OCI-LY3 (cell line): ENCODE data around the gene STXBP4.

Experiments used
- H2AFZ ChIP-seq: fragments of 200-600, 300-600 bp; shearing (Covaris generic); 2 replicates; pipeline ENCODE4 v1.6.0; 2014; ENCODE audit warnings: antibody characterized with exemption, low read depth, low read length
- H3K27ac ChIP-seq: fragments of 200-600, 300-600 bp; sonication (generic); 2 replicates; pipeline ENCODE4 v1.5.1; 2014; ENCODE audit warnings: mild to moderate bottlenecking, low read length, moderate library complexity, mixed read lengths
- H3K27me3 ChIP-seq: fragments of 200-600, 300-600 bp; sonication (generic); 2 replicates; pipeline ENCODE4 v1.6.1; 2014; ENCODE audit warnings: low read depth, low read length, mixed read lengths
- H3K36me3 ChIP-seq: fragments of 200-600, 300-600 bp; sonication (generic); replicated peaks from 2 replicates; pipeline ENCODE3; 2014; ENCODE audit warnings: low read depth, low read length, mixed read lengths
- H3K4me1 ChIP-seq: fragments of 300-600, 200-600 bp; sonication (generic); 2 replicates; pipeline ENCODE4 v1.6.1; 2014; ENCODE audit warnings: low read length, mixed read lengths
- H3K4me2 ChIP-seq: fragments of 200-600, 300-600 bp; sonication (generic); 2 replicates; pipeline ENCODE4 v1.6.1; 2014; ENCODE audit warnings: low read length, mixed read lengths
- H3K4me3 ChIP-seq: fragments of 300-600, 200-600 bp; sonication (generic); 2 replicates; pipeline ENCODE4 v1.5.1; 2014; ENCODE audit warnings: antibody characterized with exemption, mild to moderate bottlenecking, low read length, moderate library complexity
- H3K79me2 ChIP-seq: fragments of 300-600, 200-600 bp; shearing (Covaris generic); 2 replicates; pipeline ENCODE4 v1.6.1; 2014; ENCODE audit warnings: mild to moderate bottlenecking, low read length, mixed read lengths
- H3K9ac ChIP-seq: fragments of 300-600, 200-600 bp; shearing (Covaris generic); 2 replicates; pipeline ENCODE4 v1.6.0; 2014; ENCODE audit warnings: mild to moderate bottlenecking, low read length, moderate library complexity
- H3K9me3 ChIP-seq: fragments of 200-600, 300-600 bp; shearing (Covaris generic); 2 replicates; pipeline ENCODE4 v1.6.1; 2014; ENCODE audit warnings: low read length, mixed read lengths; ENCODE audit not compliant: insufficient read depth
- H4K20me1 ChIP-seq: fragments of 200-600, 300-600 bp; sonication (generic); 2 replicates; pipeline ENCODE4 v1.6.1; 2016; ENCODE audit warnings: low read length, mixed read lengths; ENCODE audit not compliant: insufficient read depth
- CTCF ChIP-seq: fragments of 200-600, 300-600 bp; sonication (generic); IDR thresholded peaks from 2 replicates; pipeline ENCODE4 v1.5.1; 2014; ENCODE audit warnings: antibody characterized with exemption, low read length, low read depth
- EZH2phosphoT487 ChIP-seq: fragments of 200-600 bp; shearing (Covaris generic); IDR thresholded peaks from 2 replicates; pipeline ENCODE4 v1.6.1; 2018; ENCODE audit warnings: antibody characterized with exemption, mixed run types, low read depth

STXBP4 gene

GRCh38 chr17:55155856-55156560 lies 187.4 kb downstream of the STXBP4 start:
- H2AFZ ChIP-seq: no peak overlapping the region
- no peak overlapping the region for H3K27ac ChIP-seq
- TF ChIP-seq CTCF (no peak), EZH2phosphoT487 (no peak)
- H4K20me1 ChIP-seq: no peaks in the 10 kb centered on the region
- no peak overlapping the region for H3K4me3 ChIP-seq
- no peak overlapping the region for H3K4me2 ChIP-seq
- H3K79me2 ChIP-seq: no peaks in the 10 kb centered on the region
- peaks cover under 1% of the 10 kb centered on the region; the same call in 1 of the 2 replicates for H3K4me1 ChIP-seq
- H3K9ac ChIP-seq: no peak overlapping the region
- no peaks in the 10 kb centered on the region for H3K27me3 ChIP-seq
- no peaks in the 10 kb centered on the region for H3K36me3 ChIP-seq
- no peaks in the 10 kb centered on the region for H3K9me3 ChIP-seq

DNA sequence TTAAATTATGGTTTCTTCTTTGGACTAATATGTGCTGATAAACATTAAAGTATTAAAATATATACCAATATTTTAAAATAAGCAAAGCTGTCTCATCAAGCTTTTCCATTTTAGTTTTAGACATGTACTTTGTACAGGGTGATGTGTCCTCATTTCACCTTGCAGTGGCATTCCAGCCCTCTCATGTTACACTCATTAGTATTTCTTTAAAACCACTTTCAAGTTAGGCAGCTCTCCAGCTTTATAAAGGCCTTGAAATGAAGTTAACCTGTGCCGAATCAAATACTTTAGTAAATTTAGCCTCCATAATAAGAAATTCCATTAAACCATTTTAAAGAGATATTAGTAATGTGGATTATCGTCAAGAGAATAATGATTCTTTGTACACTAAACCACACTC lies 188.6 kb downstream of the STXBP4 start:
- no peak overlapping the region for H3K4me2 ChIP-seq

GRCh38 chr17:55158439-55158838 lies 189.9 kb downstream of the STXBP4 start:
- Histone ChIP-seq H2AFZ (no peak overlapping the region), H3K79me2 (no peaks in the 10 kb centered on the region), H3K4me1 (peaks cover 24% of the 10 kb centered on the region), H3K27ac (no peak overlapping the region), H3K4me3 (no peak overlapping the region), H3K4me2 (no peak overlapping the region), H3K36me3 (no peaks in the 10 kb centered on the region), H3K9me3 (no peaks in the 10 kb centered on the region), H3K27me3 (no peaks in the 10 kb centered on the region), H3K9ac (no peak overlapping the region), H4K20me1 (no peaks in the 10 kb centered on the region)
- TF ChIP-seq CTCF (no peak), EZH2phosphoT487 (no peak)

More for the DNA sequence above, 188.6 kb downstream of the STXBP4 start:
- H3K79me2 ChIP-seq: no peaks in the 10 kb centered on the region
- H2AFZ ChIP-seq: no peak overlapping the region
- H3K9ac ChIP-seq: no peak overlapping the region
- no peak overlapping the region for H3K27ac ChIP-seq
- no peaks in the 10 kb centered on the region for H3K27me3 ChIP-seq
- no peaks in the 10 kb centered on the region for H4K20me1 ChIP-seq
- H3K4me1 ChIP-seq: peaks cover 12% of the 10 kb centered on the region
- TF ChIP-seq EZH2phosphoT487: no peak
- TF ChIP-seq CTCF: no peak
- H3K9me3 ChIP-seq: no peaks in the 10 kb centered on the region
- no peak overlapping the region for H3K4me3 ChIP-seq
- H3K36me3 ChIP-seq: no peaks in the 10 kb centered on the region

DNA sequence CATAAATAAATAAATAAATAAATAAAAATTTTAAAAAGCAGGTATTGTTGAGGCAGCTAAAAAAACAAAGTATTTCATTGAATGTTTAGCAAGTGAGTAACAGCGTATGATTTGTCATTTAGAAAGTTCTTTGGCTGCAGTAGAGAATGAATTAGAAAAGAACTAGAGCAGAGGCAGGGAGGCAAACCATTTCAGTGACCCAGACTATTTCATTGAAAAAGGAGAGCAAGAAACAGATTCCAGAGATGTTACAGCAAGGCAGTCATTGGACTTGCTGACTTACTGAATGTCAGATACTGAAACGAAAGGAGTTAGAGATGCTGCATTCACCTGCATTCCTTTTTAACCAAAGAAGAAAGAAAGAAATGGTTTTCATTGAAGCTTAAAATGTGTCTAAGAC lies 190.7 kb downstream of the STXBP4 start:
- Histone ChIP-seq H3K4me3 (no peak overlapping the region), H2AFZ (no peak overlapping the region), H4K20me1 (no peaks in the 10 kb centered on the region), H3K4me2 (no peak overlapping the region), H3K9me3 (no peaks in the 10 kb centered on the region), H3K9ac (no peak overlapping the region), H3K4me1 (peaks cover 32% of the 10 kb centered on the region), H3K36me3 (no peaks in the 10 kb centered on the region), H3K27ac (no peak overlapping the region), H3K79me2 (no peaks in the 10 kb centered on the region), H3K27me3 (no peaks in the 10 kb centered on the region)
- no peak for TF ChIP-seq CTCF
